ENCODE data around the gene NOXO1.

DNA sequence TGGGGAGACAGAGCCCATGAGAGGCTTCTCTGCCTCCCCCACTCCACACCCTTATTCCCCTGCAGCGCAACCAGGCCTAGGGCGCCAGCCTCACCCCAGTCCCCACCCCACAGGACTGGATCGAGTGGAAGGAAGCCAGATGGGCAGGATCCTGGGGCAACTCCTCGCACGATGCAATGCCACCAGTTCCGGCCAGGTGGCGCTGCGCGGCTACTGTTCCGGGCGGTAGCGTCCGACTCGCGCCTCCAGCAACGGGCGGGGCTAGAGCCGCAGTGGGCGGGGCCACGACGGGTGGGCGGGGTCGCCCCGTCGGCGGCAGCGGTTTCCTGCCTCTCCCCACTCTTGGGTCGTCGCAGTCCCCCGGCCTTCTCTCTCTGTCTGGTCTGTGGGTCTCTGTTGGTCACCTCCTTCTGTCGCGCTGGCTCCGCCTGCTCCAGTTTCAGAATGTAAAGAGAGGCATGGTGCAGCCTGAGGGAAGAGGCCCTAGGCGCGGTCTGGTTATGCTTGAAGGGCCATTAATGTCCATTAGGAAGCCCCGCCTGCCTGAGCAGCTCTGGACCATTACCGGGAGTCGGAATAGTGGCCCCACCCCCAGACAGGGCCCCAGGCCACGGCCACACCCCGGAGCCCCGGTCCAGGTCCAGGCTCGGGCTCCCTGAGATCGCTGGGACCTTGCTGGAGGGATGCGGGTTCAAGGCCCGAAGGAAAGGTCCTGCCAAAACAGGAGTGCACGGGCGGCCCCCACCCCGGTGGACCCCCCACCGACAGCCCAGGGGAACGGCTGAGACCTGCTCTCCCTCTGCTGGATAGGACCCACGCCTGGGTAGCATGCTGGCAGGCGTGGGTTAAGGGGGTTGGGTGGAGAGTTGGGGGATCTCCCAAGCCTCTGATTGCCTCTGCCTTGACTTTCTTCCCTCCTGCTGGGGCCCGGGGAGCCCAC, 42.1 kb upstream of the NOXO1 start:
- TF ChIP-seq GATA3 (IDR thresholded peaks at IDR 0.05; ENCODE audit: low read depth, low read length), result no peak
- no peak for TF ChIP-seq GATA2 (IDR thresholded peaks at IDR 0.05; ENCODE audit: low read depth, low read length)

Data from SH-SY5Y (cell line).